ENCODE results near the gene MRPS24. TPM values are rescaled to one million over a fixed set of nuclear protein-coding genes. Genes with fewer than 3 reads are reported as not detected.

The MRPS24 gene
- total and polyA plus RNA-seq, 4 experiments from 2014 or later = 52.2 to 136 (median 91.2) TPM

DNA sequence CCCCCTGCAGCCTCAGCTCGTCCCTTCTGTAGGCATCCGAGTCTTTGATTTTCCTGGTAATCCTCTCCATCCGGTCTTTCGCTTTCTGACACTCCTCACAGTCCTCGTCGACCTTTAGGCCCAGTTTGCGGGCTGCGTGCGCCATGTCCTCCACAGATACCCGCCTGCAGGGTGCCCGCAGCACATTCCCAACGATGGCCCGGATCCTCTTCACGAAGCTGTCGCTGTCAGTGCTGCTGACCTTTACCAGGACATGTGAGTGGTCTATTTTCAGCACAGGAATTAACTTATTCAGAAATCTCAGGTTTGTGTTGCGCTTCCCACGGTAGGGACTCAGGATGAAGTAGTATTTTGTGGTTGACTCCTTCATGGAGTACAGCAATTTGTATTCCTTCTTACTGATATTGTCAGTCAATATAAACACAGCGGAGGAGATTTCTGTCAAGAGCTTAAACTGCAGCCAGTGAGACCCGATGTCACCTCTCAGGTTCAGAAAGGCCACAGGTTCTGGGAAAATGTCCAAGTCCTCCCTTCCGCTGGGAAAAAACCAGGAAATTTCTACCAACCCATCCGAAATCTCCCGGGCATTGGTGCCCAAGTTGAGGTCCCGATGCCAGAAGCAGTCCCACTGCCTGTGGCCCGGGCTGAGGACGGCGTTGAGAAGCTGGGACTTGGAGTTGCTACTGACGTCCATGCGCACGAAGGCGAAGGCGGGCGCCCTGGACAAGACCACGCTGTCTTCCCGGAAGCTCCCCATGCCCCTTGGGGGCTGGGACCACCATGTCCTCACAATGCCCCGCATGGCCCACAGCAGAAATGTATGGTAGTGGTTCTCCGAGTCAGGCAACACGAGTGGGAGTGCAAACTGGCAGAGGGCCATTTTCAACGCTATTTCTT, 8.9 kb upstream of the MRPS24 start:
- Histone ChIP-seq H3K27me3 (ENCODE audit: insufficient read depth, low read length) (no peaks in the 10 kb centered on the region), H3K36me3 (ENCODE audit: insufficient read depth, low read length) (peaks cover 40% of the 10 kb centered on the region), H3K4me1 (ENCODE audit: insufficient read depth, low read length) (no peaks in the 10 kb centered on the region), H3K4me3 (ENCODE audit: low read length in 2 of 2) (no peak overlapping the region), H3K27ac (ENCODE audit: low read depth, low read length) (no peak overlapping the region), H3K9me3 (ENCODE audit: control insufficient read depth in 1 of 2, low read length in 2 of 2) (no peaks in the 10 kb centered on the region)
- H3K27ac Mint-ChIP-seq = peak overlapping the region in 4 of 7 donors; percentile 30 to 75 (median 46)
- intact Hi-C loops (cut with micrococcal nuclease) = no loop called here
- no peak overlapping the region for H3K4me3 Mint-ChIP-seq
- ChIA-PET CTCF (ENCODE audit: partially characterized antibody) (no interaction called here), POLR2A (ENCODE audit: partially characterized antibody) (no interaction called here)
- no peak for DNase-seq
- peaks cover 0 to 1% (median 0%) of the 10 kb centered on the region in 4 donors for H3K4me1 Mint-ChIP-seq
- H3K9me3 Mint-ChIP-seq = peaks cover 0 to 2% (median 0%) of the 10 kb centered on the region in 8 donors
- H3K36me3 Mint-ChIP-seq = peaks cover 54 to 66% of the 10 kb centered on the region in 2 donors
- no peaks in the 10 kb centered on the region for H3K27me3 Mint-ChIP-seq

GRCh38 chr7:43876976-43877745, 7.8 kb upstream of the MRPS24 start:
- CTCF ChIA-PET (ENCODE audit: partially characterized antibody) = interaction anchor here (1.1 kb wide), 1 partner anchor 39 kb away, joined by 3 read pairs; no protein-coding TSS in a partner anchor
- peaks cover 40% of the 10 kb centered on the region for H3K36me3 ChIP-seq (ENCODE audit: insufficient read depth, low read length)
- DNase-seq = no peak
- H3K4me1 ChIP-seq (ENCODE audit: insufficient read depth, low read length) = no peaks in the 10 kb centered on the region
- intact Hi-C loops (cut with micrococcal nuclease) = no loop called here
- H3K36me3 Mint-ChIP-seq = peaks cover 54 to 62% of the 10 kb centered on the region in 2 donors
- POLR2A ChIA-PET (ENCODE audit: partially characterized antibody) = no interaction called here
- H3K4me1 Mint-ChIP-seq = peaks cover 0 to 1% (median 0%) of the 10 kb centered on the region in 4 donors
- H3K27ac ChIP-seq (ENCODE audit: low read depth, low read length) = no peak overlapping the region
- H3K9me3 Mint-ChIP-seq = peaks cover 0 to 2% (median 0%) of the 10 kb centered on the region in 8 donors
- no peak overlapping the region for H3K4me3 ChIP-seq (ENCODE audit: low read length in 2 of 2)
- H3K27me3 Mint-ChIP-seq = no peaks in the 10 kb centered on the region
- no peaks in the 10 kb centered on the region for H3K27me3 ChIP-seq (ENCODE audit: insufficient read depth, low read length)
- no peak overlapping the region for H3K27ac Mint-ChIP-seq
- H3K4me3 Mint-ChIP-seq = no peak overlapping the region
- H3K9me3 ChIP-seq (ENCODE audit: control insufficient read depth in 1 of 2, low read length in 2 of 2) = no peaks in the 10 kb centered on the region

GRCh38 chr7:43876241-43876640, 6.9 kb upstream of the MRPS24 start:
- Histone ChIP-seq H3K27ac (ENCODE audit: low read depth, low read length) (no peak overlapping the region), H3K36me3 (ENCODE audit: insufficient read depth, low read length) (peaks cover 40% of the 10 kb centered on the region), H3K4me1 (ENCODE audit: insufficient read depth, low read length) (no peaks in the 10 kb centered on the region), H3K4me3 (ENCODE audit: low read length in 2 of 2) (no peak overlapping the region), H3K9me3 (ENCODE audit: control insufficient read depth in 1 of 2, low read length in 2 of 2) (no peaks in the 10 kb centered on the region), H3K27me3 (ENCODE audit: insufficient read depth, low read length) (no peaks in the 10 kb centered on the region)
- H3K27ac Mint-ChIP-seq = no peak overlapping the region
- no peaks in the 10 kb centered on the region for H3K4me1 Mint-ChIP-seq
- H3K27me3 Mint-ChIP-seq = no peaks in the 10 kb centered on the region
- H3K9me3 Mint-ChIP-seq = peaks cover 0 to 2% (median 0%) of the 10 kb centered on the region in 8 donors
- H3K4me3 Mint-ChIP-seq = no peak overlapping the region
- no peak for DNase-seq
- intact Hi-C loops (cut with micrococcal nuclease) = no loop called here
- CTCF ChIA-PET (ENCODE audit: partially characterized antibody) = no interaction called here
- H3K36me3 Mint-ChIP-seq = peaks cover 47 to 55% of the 10 kb centered on the region in 2 donors
- POLR2A ChIA-PET (ENCODE audit: partially characterized antibody) = no interaction called here

DNA sequence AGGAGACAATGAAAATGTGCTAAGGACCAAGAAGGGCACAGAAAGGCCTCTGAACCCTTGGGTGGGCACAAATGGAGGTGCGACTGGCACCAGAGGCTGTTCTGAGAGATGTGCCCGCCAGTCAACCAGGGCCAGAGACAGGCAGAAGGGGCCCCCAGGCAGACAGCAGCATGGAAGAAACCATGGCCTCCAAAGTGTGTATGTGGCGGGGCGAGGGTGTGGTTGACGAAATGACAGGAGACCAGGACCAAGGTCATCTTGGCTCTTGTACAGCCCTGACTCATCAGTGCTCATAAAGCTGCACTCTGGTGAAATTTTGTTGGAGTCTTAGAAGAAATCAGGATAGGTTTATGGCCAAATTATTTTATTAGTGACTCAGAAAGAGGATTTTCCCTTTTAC, 4.0 kb upstream of the MRPS24 start:
- Histone ChIP-seq H3K4me3 (ENCODE audit: low read length in 2 of 2) (no peak overlapping the region), H3K27me3 (ENCODE audit: insufficient read depth, low read length) (no peaks in the 10 kb centered on the region), H3K9me3 (ENCODE audit: control insufficient read depth in 1 of 2, low read length in 2 of 2) (no peaks in the 10 kb centered on the region), H3K36me3 (ENCODE audit: insufficient read depth, low read length) (peaks cover 28% of the 10 kb centered on the region), H3K27ac (ENCODE audit: low read depth, low read length) (no peak overlapping the region), H3K4me1 (ENCODE audit: insufficient read depth, low read length) (peaks cover 15% of the 10 kb centered on the region)
- intact Hi-C loops (cut with micrococcal nuclease) = no loop called here
- no peaks in the 10 kb centered on the region for H3K27me3 Mint-ChIP-seq
- peaks cover 26 to 43% of the 10 kb centered on the region in 2 donors for H3K36me3 Mint-ChIP-seq
- no peak for DNase-seq
- H3K27ac Mint-ChIP-seq = peak overlapping the region in 1 of 7 donors; percentile 73
- H3K4me1 Mint-ChIP-seq = peaks cover 7 to 25% (median 13%) of the 10 kb centered on the region in 4 donors
- POLR2A ChIA-PET (ENCODE audit: partially characterized antibody) = no interaction called here
- H3K4me3 Mint-ChIP-seq = no peak overlapping the region
- CTCF ChIA-PET (ENCODE audit: partially characterized antibody) = no interaction called here
- peaks cover 0 to 2% (median 0%) of the 10 kb centered on the region in 8 donors for H3K9me3 Mint-ChIP-seq

DNA sequence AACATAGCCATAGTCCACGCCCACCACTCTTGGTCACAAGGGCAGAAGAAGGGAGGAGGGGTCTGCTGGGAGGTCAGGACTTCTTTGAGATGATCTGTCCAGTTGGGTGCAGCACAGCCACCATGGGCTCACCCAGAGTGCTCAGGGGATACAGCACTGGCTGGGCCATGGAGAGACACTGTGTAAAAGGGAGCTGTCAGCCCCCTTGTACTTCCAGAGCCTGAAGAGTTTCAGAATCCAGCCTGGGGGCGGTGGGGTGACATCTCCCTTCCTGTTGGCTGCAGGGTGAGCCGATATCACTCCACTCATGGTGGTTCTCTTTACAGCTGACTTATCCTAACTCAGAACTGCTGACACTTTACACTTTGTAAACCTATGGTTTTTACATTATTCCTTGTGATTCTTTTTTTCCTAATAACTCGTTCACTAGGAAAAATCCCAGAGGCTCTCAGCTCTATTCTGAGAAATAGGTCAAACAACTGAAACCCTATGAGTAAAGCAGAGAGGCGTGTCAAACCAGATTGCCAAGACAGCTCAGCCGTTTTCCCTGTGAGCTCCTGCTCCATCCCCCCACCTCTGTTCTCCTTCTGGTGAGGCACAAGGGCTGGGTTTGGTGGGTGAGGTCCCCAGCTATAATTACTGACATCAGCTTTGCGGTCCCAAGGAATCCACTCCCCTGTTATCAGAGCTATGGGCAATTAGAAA, 3.2 kb upstream of the MRPS24 start:
- Mint-ChIP-seq H3K27me3 (no peaks in the 10 kb centered on the region), H3K9me3 (peaks cover 0 to 2% (median 0%) of the 10 kb centered on the region in 8 donors), H3K27ac (no peak overlapping the region), H3K4me3 (no peak overlapping the region), H3K36me3 (peaks cover 20 to 42% of the 10 kb centered on the region in 2 donors), H3K4me1 (peaks cover 8 to 31% (median 18%) of the 10 kb centered on the region in 4 donors)
- no peak for DNase-seq
- H3K36me3 ChIP-seq (ENCODE audit: insufficient read depth, low read length) = peaks cover 21% of the 10 kb centered on the region
- H3K27ac ChIP-seq (ENCODE audit: low read depth, low read length) = no peak overlapping the region
- H3K4me1 ChIP-seq (ENCODE audit: insufficient read depth, low read length) = peaks cover 20% of the 10 kb centered on the region
- H3K4me3 ChIP-seq (ENCODE audit: low read length in 2 of 2) = no peak overlapping the region
- no peaks in the 10 kb centered on the region for H3K9me3 ChIP-seq (ENCODE audit: control insufficient read depth in 1 of 2, low read length in 2 of 2)
- CTCF ChIA-PET (ENCODE audit: partially characterized antibody) = no interaction called here
- no peaks in the 10 kb centered on the region for H3K27me3 ChIP-seq (ENCODE audit: insufficient read depth, low read length)
- intact Hi-C loops (cut with micrococcal nuclease) = no loop called here
- POLR2A ChIA-PET (ENCODE audit: partially characterized antibody) = no interaction called here

- Histone ChIP-seq H3K4me1 (ENCODE audit: insufficient read depth, low read length) (peaks cover 20% of the 10 kb centered on the region), H3K27ac (ENCODE audit: low read depth, low read length) (no peak overlapping the region), H3K27me3 (ENCODE audit: insufficient read depth, low read length) (no peaks in the 10 kb centered on the region), H3K9me3 (ENCODE audit: control insufficient read depth in 1 of 2, low read length in 2 of 2) (no peaks in the 10 kb centered on the region), H3K36me3 (ENCODE audit: insufficient read depth, low read length) (peaks cover 16% of the 10 kb centered on the region), H3K4me3 (ENCODE audit: low read length in 2 of 2) (no peak overlapping the region)
- intact Hi-C loops (cut with micrococcal nuclease) = no loop called here
- POLR2A ChIA-PET (ENCODE audit: partially characterized antibody) = no interaction called here
- no peak for DNase-seq
- no peaks in the 10 kb centered on the region for H3K27me3 Mint-ChIP-seq
- peaks cover 0 to 2% (median 0%) of the 10 kb centered on the region in 8 donors for H3K9me3 Mint-ChIP-seq
- peaks cover 21 to 39% of the 10 kb centered on the region in 2 donors for H3K36me3 Mint-ChIP-seq
- peak overlapping the region in 6 of 8 donors; percentile 2 to 66 (median 35) for H3K4me3 Mint-ChIP-seq
- no peak overlapping the region for H3K27ac Mint-ChIP-seq
- CTCF ChIA-PET (ENCODE audit: partially characterized antibody) = no interaction called here
- H3K4me1 Mint-ChIP-seq = peaks cover 8 to 31% (median 18%) of the 10 kb centered on the region in 4 donors
These were observed 1.7 kb upstream of the MRPS24 start for GRCh38 chr7:43871064-43871463.
